Thyroid gland (tissue), 4 donors: ENCODE data around the gene DYNLT1.

ENCODE experiments used
- CTCF ChIP-seq, 6 experiments: fragments of 200-600 bp in 3 of 6; fragments of 450-650 bp in 3 of 6; sonication (generic) in 3 of 6; IDR thresholded peaks; one replicate each; pipeline ENCODE4 v1.5.1; 2016 to 2019; ENCODE audit warnings: antibody characterized with exemption in 6 of 6, mild to moderate bottlenecking in 2 of 6, inconsistent platforms in 1 of 6, moderate library complexity in 1 of 6
- POLR2A ChIP-seq, 2 donors: fragments of 450-650 bp; IDR thresholded peaks; one replicate each; pipeline ENCODE4 v1.6.1; 2017; ENCODE audit warnings: antibody characterized with exemption in 2 of 2, mild to moderate bottlenecking in 2 of 2, moderate library complexity in 1 of 2

GRCh38 chr6:158654498-158654897 is 10.0 kb upstream of the DYNLT1 start:
- TF ChIP-seq POLR2A (IDR thresholded peaks at IDR 0.05) (no peak), CTCF (IDR thresholded peaks at IDR 0.05) (no peak)
